GM21717 (cell line): Measurements from ENCODE around the gene LMAN2.
"Not testable (repeated sequence)": the region's sequence is repeated elsewhere in the genome, so short reads cannot be mapped to it uniquely, and the experiment has no call there.

ENCODE experiments used
- ATAC-seq: cut with Tn5 transposase; IDR thresholded peaks from one replicate; pipeline ENCODE4 v1.9.1; 2021; ENCODE audit warnings: mild to moderate bottlenecking, moderate library complexity; ENCODE audit not compliant: unreplicated experiment

The LMAN2 gene

DNA sequence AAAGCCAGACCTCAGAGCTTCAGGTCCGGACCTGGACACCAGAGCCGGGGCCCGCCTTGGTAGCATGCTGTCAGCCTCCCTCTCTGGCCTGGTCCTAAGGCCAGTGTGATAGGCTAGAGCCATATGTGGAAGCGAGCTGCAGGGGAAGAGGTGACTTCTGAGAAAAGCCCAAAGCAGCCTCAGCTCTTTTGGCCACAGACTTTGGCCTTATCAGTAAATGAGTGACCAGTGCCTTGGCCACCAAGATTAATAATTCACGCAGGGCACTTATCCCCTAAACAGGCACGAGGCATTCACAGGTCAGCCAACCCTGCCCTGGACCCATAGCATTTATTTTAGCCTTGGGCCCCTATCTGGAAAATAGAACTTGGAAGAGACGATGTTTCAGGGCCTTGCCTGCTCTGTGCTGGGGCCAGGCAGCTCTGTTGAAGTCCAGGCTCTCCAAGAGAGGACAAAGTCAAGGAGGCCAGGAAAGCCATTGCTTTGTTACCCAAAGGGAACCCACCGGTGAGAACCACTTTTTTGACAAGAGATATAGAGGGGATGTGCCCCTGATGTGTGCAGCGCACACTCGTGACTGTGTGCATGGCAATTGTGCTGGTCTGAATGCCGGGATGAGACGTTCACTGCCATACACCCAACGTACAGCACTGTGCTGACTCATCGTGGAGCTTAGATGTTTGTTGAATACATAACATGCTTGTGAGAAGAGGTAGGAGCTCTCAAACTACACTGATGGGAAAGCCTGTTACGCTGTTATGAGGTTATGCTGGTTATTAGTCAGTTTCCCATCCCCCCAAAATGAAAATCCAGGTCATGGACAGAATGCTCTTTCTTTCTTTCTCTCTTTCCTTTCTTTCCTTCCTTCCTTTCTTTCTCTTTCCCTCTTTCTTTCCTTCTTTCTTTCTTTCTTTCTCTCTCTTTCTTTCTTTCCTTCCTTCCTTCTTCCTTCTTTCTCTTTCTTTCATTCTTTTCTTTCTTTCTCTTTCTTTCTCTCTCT lies 27.7 kb upstream of the LMAN2 start:
- no peak for ATAC-seq

DNA sequence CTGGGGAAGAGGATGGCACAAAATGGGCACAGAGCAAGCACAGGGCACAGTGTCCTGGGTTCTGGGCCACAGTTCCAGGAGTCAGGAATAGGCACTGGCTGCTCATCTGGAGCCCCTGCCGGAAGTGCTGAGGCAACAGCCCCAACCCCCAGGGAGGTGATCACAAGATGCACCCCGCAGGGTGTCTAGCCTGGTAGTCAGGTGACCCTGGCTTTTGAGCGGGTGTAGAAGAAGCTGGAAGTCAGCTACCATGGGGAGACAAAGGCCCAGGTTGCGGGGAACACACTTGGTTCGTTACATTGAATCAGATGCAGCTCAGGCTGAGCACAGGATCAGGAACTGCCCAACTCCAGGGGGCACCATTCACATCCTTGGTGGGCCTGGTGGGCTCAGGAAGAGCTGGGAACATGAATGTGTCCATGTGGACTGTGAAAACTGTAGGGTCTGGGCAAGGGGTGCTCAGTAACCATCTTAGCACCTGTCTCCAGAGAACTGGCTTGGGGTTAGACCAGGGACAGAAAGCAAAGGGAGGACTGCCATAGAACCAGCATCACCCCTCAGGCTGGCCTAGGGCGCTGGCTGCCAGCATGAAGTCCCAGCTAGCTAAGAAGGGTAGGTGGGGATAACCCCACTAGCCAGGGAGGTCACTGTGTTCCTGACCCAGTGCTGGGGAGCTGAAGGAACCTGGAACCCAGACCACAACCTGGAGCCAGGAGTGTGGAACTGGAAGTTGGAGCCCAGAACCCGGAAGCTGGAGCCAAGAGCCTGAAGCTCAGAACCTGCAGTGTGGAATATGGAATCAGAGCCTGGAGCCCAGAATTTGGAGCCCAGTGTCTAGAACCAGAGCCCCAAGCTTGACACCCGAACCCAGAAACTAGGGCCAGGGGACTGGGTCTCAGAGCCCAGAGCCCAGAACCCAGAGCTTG lies 26.6 kb upstream of the LMAN2 start:
- ATAC-seq: no peak

- no peak for ATAC-seq
Measured at GRCh38 chr5:177376107-177376506, 24.6 kb upstream of the LMAN2 start.

DNA sequence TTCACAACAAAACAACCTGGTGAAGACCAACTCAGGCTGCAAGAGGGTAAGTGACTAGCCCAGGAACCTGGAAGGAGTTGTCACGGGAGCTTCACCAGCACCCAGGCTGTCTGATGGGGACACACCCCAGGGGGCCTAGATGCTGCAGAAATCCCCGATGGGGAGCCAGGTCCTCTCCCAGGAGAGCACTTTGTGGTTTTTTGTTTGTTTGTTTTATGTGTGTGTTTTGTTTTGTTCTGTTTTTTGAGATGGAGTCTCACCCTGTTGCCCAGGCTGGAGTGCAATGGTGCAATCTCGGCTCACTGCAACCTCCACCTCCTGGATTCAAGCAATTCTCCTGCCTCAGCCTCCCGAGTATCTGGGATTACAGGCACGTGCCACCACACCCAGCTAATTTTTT lies 24.0 kb upstream of the LMAN2 start:
- not testable (repeated sequence) for ATAC-seq

DNA sequence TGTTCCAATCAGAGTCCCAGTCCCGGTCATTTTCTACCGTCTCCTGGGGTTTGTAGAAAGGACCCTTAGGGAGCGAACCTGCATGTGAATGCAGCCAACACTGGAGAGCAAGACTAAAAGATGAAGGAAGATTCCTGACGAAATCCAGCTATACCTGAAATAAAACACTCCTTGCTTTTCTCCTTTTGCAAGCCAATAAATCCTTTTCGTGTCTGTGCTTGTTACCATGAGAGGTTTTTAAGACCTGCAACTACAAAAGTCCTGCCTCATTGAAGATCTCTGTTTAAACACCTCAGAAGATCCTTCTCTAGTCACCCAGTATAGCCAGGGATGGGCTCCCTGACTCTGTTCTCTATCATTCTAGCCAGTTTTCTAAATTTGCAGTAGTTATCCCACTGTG lies 22.7 kb upstream of the LMAN2 start:
- no peak for ATAC-seq

- no peak for ATAC-seq
Measured at GRCh38 chr5:177373806-177374205, 22.3 kb upstream of the LMAN2 start.

GRCh38 chr5:177372910-177373309 lies 21.4 kb upstream of the LMAN2 start:
- no peak for ATAC-seq

- ATAC-seq: no peak
Measured at GRCh38 chr5:177372034-177372896, 20.8 kb upstream of the LMAN2 start.

GRCh38 chr5:177371120-177372033 lies 19.9 kb upstream of the LMAN2 start:
- no peak for ATAC-seq

GRCh38 chr5:177370488-177371119 lies 19.1 kb upstream of the LMAN2 start:
- no peak for ATAC-seq

DNA sequence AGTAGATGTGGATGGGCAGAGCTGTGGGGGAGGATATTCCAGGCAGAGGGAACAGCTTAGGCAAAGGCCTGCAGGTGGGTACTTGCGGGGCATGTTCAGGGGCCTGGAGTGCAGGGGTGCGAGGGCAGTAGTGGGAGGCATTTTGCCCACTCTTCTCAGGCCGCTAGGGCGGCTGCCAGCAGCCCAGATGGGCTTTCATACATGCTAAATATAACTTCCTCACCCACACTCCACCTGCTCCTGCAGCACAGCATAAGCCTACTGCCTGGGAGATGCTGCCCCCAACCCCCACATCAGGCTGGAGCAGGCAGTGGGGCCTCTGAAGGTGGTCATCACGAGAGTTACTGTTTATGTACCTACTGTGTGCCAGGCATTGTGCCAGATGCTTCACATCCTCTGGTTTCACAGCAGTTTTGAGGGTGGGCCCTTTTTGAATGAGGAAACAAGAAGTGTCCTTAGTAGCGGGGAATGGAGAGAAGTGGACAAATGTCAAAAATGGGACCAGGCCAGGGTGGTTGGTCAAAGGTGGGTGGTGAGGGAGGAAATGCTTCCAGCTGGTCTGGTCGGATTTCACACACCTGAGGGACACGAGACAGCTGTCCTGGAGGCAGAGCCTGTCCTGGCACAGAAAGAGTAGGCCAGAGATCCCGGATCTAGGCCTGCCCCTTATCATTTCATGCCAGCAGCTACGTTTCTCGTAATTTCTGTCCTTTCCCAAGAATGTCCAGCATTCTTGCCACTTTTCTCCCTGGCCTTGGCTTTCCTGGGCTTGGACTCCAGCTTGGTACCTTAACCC lies 18.4 kb upstream of the LMAN2 start:
- no peak for ATAC-seq

GRCh38 chr5:177368869-177369644 lies 17.6 kb upstream of the LMAN2 start:
- no peak for ATAC-seq

GRCh38 chr5:177367981-177368868 lies 16.8 kb upstream of the LMAN2 start:
- no peak for ATAC-seq

DNA sequence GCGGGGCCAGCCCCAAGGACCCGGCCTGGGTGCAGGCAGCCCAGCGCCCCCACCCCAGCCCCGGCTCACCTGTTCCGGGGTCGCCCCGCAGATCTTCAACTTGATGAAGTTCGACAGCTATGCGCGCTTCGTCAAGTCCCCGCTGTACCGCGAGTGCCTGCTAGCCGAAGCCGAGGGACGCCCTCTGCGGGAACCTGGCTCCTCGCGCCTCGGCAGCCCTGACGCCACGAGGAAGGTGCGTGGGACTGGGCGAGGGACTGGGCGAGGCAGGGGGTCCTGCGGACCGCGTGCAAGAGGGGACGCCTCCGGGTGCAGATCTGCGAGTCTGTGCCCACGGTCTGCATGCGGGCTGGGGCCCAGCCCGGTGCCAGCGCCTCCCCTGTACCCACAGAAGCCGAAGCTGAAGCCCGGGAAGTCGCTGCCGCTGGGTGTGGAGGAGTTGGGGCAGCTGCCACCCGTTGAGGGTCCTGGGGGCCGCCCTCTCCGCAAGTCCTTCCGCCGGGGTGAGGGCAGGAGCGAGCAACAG lies 15.9 kb upstream of the LMAN2 start:
- ATAC-seq: no peak

DNA sequence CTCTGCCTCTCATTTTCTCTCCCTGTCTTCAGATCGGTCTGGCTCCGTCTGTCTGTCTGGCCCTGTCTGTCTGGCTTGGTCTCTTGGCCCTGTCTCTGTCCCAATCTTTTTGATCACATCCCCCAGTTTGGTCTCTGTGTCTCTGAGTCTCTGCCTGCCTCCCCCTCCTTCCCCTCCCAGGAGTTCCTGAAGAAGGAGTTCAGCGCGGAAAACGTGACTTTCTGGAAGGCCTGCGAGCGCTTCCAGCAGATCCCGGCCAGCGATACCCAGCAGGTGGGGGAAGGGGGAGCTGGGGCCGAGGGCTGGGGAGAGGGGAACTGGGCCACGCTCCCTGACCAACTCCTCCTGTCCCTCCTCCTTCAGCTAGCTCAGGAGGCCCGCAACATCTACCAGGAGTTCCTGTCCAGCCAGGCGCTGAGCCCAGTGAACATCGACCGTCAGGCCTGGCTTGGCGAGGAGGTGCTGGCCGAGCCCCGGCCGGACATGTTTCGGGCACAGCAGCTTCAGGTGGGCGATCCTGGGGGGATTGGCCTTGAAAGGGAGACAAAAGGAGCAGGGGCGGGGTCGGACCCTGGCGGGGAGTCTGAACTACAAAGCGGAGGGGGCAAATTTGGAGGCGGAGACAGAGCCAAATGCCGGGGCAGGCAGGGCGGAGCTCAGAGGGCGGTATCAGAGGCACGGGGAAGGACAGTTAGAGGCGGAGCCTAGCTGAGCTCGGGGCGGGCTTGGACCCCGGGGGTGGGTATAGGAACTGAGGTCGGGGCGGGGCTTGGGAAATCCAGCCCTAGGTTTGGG lies 15.3 kb upstream of the LMAN2 start:
- no peak for ATAC-seq
